ENCODE measurements around the gene PHF1. TPM values are rescaled to one million over a fixed set of nuclear protein-coding genes. Genes with fewer than 3 reads are reported as not detected.

Gene PHF1
- total and polyA plus RNA-seq, 2 of the 13 experiments (the other 11 are each of a cell fraction or from before 2014, with no cell fraction given): 25.4 to 61.9 TPM

DNA sequence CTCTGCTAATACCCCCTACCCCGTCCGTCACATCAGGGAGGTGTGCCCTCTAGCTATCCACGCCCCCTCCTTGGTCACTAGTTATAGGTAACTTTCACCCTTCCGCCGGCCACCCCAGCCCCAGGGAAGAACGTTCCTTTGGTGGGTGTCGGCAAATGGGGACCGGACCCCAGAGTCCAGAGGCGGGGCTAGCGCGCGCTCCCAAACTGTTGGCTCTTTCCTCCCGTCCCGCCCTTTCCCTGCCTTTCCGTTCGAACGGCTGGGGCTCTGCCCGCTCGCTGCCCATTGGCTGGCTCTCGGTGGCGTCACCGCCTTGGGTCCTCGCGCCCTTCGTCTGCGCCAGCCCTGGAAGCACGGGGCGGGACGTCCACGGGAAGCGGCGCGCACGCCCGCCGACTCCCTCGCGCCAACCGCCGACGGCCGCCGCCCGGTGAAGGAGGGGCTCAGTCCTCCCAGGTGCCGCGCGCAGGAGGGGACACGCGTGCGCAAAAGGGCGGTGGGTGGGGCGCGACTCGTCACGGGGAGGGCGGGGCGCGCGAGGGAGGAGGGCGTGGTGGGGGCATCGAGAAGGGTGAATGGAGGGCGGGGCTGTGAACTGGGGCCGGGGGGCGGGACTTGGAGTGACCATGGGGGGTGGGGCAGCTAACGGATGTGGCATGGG lies 634 bp upstream of the PHF1 start (continued):
- TF ChIP-seq ZNF564 (CRISPR knock-in tag; IDR thresholded peaks at IDR 0.05) (peak; percentile 88; the same call in 1 of the 2 replicates), SMAD9 (CRISPR knock-in tag; IDR thresholded peaks at IDR 0.05) (peak; percentile 49; the same call in 1 of the 2 replicates), JUN (CRISPR knock-in tag; IDR thresholded peaks at IDR 0.05) (no peak), NR2F2 (IDR thresholded peaks at IDR 0.05; ENCODE audit: borderline replicate concordance, low read depth) (no peak; the same call in 1 of the 2 replicates), ZNF530 (CRISPR knock-in tag; IDR thresholded peaks at IDR 0.05; ENCODE audit: low read depth) (no peak), ZNF350 (CRISPR knock-in tag; IDR thresholded peaks at IDR 0.05; ENCODE audit: borderline replicate concordance, low read depth) (peak; percentile 62), RORA (CRISPR knock-in tag; IDR thresholded peaks at IDR 0.05) (no peak)
- TF ChIP-seq, protein P1, sequence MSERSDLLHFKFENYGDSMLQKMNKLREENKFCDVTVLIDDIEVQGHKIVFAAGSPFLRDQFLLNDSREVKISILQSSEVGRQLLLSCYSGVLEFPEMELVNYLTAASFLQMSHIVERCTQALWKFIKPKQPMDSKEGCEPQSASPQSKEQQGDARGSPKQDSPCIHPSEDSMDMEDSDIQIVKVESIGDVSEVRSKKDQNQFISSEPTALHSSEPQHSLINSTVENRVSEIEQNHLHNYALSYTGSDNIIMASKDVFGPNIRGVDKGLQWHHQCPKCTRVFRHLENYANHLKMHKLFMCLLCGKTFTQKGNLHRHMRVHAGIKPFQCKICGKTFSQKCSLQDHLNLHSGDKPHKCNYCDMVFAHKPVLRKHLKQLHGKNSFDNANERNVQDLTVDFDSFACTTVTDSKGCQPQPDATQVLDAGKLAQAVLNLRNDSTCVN (CRISPR knock-in tag; IDR thresholded peaks at IDR 0.05; ENCODE audit: borderline replicate concordance): peak; percentile 85
- TF ChIP-seq, protein P2, sequence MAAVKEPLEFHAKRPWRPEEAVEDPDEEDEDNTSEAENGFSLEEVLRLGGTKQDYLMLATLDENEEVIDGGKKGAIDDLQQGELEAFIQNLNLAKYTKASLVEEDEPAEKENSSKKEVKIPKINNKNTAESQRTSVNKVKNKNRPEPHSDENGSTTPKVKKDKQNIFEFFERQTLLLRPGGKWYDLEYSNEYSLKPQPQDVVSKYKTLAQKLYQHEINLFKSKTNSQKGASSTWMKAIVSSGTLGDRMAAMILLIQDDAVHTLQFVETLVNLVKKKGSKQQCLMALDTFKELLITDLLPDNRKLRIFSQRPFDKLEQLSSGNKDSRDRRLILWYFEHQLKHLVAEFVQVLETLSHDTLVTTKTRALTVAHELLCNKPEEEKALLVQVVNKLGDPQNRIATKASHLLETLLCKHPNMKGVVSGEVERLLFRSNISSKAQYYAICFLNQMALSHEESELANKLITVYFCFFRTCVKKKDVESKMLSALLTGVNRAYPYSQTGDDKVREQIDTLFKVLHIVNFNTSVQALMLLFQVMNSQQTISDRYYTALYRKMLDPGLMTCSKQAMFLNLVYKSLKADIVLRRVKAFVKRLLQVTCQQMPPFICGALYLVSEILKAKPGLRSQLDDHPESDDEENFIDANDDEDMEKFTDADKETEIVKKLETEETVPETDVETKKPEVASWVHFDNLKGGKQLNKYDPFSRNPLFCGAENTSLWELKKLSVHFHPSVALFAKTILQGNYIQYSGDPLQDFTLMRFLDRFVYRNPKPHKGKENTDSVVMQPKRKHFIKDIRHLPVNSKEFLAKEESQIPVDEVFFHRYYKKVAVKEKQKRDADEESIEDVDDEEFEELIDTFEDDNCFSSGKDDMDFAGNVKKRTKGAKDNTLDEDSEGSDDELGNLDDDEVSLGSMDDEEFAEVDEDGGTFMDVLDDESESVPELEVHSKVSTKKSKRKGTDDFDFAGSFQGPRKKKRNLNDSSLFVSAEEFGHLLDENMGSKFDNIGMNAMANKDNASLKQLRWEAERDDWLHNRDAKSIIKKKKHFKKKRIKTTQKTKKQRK (IDR thresholded peaks at IDR 0.05; ENCODE audit: low read length): no peak
- TF ChIP-seq, protein P3, sequence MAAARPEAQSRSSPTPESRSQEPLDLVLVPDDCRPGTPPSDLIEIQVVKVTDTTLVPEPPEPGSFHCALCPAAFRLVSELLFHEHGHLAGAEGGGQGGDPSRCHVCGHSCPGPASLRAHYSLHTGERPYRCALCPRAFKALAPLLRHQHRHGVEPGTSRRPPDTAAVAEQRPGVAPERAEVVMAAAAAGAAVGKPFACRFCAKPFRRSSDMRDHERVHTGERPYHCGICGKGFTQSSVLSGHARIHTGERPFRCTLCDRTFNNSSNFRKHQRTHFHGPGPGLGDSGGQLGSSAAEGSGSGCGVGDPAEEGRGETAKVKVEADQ (CRISPR knock-in tag; IDR thresholded peaks at IDR 0.05; ENCODE audit: borderline replicate concordance): 0 out of 2 replicates have a peak, but pooled peaks have one; percentile 21
- TF ChIP-seq, protein P4, sequence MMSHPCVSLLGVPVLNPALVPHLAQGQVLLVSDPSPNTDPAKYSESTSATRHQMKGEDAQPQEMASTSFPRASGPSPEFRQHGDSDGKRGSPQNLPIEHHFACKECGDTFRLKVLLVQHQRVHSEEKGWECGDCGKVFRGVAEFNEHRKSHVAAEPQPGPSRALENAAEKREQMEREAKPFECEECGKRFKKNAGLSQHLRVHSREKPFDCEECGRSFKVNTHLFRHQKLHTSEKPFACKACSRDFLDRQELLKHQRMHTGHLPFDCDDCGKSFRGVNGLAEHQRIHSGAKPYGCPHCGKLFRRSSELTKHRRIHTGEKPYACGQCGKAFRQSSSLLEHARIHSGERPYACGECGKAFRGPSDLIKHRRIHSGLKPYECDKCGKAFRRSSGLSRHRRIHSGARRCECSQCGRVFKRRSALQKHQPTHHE (CRISPR knock-in tag; IDR thresholded peaks at IDR 0.05; ENCODE audit: borderline replicate concordance): peak; percentile 99
- TF ChIP-seq, protein P5, sequence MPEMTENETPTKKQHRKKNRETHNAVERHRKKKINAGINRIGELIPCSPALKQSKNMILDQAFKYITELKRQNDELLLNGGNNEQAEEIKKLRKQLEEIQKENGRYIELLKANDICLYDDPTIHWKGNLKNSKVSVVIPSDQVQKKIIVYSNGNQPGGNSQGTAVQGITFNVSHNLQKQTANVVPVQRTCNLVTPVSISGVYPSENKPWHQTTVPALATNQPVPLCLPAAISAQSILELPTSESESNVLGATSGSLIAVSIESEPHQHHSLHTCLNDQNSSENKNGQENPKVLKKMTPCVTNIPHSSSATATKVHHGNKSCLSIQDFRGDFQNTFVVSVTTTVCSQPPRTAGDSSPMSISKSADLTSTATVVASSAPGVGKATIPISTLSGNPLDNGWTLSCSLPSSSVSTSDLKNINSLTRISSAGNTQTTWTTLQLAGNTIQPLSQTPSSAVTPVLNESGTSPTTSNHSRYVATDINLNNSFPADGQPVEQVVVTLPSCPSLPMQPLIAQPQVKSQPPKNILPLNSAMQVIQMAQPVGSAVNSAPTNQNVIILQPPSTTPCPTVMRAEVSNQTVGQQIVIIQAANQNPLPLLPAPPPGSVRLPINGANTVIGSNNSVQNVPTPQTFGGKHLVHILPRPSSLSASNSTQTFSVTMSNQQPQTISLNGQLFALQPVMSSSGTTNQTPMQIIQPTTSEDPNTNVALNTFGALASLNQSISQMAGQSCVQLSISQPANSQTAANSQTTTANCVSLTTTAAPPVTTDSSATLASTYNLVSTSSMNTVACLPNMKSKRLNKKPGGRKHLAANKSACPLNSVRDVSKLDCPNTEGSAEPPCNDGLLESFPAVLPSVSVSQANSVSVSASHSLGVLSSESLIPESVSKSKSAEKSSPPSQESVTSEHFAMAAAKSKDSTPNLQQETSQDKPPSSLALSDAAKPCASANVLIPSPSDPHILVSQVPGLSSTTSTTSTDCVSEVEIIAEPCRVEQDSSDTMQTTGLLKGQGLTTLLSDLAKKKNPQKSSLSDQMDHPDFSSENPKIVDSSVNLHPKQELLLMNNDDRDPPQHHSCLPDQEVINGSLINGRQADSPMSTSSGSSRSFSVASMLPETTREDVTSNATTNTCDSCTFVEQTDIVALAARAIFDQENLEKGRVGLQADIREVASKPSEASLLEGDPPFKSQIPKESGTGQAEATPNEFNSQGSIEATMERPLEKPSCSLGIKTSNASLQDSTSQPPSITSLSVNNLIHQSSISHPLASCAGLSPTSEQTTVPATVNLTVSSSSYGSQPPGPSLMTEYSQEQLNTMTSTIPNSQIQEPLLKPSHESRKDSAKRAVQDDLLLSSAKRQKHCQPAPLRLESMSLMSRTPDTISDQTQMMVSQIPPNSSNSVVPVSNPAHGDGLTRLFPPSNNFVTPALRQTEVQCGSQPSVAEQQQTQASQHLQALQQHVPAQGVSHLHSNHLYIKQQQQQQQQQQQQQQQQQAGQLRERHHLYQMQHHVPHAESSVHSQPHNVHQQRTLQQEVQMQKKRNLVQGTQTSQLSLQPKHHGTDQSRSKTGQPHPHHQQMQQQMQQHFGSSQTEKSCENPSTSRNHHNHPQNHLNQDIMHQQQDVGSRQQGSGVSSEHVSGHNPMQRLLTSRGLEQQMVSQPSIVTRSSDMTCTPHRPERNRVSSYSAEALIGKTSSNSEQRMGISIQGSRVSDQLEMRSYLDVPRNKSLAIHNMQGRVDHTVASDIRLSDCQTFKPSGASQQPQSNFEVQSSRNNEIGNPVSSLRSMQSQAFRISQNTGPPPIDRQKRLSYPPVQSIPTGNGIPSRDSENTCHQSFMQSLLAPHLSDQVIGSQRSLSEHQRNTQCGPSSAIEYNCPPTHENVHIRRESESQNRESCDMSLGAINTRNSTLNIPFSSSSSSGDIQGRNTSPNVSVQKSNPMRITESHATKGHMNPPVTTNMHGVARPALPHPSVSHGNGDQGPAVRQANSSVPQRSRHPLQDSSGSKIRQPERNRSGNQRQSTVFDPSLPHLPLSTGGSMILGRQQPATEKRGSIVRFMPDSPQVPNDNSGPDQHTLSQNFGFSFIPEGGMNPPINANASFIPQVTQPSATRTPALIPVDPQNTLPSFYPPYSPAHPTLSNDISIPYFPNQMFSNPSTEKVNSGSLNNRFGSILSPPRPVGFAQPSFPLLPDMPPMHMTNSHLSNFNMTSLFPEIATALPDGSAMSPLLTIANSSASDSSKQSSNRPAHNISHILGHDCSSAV (CRISPR knock-in tag; IDR thresholded peaks at IDR 0.05; ENCODE audit: borderline replicate concordance): no peak
